K562 treated with DMSO at 1 percent for 48 hours (cell line): ENCODE results near the gene PCNX1. TPM values are rescaled to one million over a fixed set of nuclear protein-coding genes. Genes with fewer than 3 reads are reported as not detected.

Experiments used
- total RNA-seq: library from RNA; unstranded; fragments of 300-600 nt; gene quantifications from 2 replicates; pipeline ENCODE4 v1.2.3, GENCODE V29; 2022; ENCODE audit warnings: low replicate concordance; ENCODE audit errors: extremely low read depth

PCNX1 gene
- not detected in 2 replicates for total RNA-seq

GRCh38 chr14:70907176-70907995, at the start of gene PCNX1:
Gene PCNX1 (plus strand): TSS chr14:70907459. CDS start chr14:70907851, 392 bp downstream.

Other genes with a start within 250 kb of the PCNX1 start
- gene MAP3K9, start 97.9 kb upstream of the PCNX1 start, total RNA-seq, result not detected in 2 replicates